H9 (cell line): ENCODE measurements around the gene SMAD6. TPM values are rescaled to one million over a fixed set of nuclear protein-coding genes. Genes with fewer than 3 reads are reported as not detected.

Experiments used
- DNase-seq: peaks from one replicate; pipeline ENCODE4 v3.0.0-alpha.2; 2017
- H2AFZ ChIP-seq: one replicate; pipeline ENCODE4 v1.6.1; 2013; ENCODE audit warnings: mild to moderate bottlenecking, low read length, control low read depth, moderate library complexity
- H2AK5ac ChIP-seq: 2 replicates; pipeline ENCODE4 v1.6.1; 2013; ENCODE audit warnings: low read length, control low read depth, mixed read lengths; ENCODE audit not compliant: insufficient read length
- H2BK120ac ChIP-seq: one replicate; pipeline ENCODE4 v1.6.1; 2013; ENCODE audit warnings: low read depth, mild to moderate bottlenecking, low read length, control low read depth, inconsistent platforms; ENCODE audit not compliant: poor library complexity, severe bottlenecking
- H2BK12ac ChIP-seq: 2 replicates; pipeline ENCODE4 v1.6.1; 2013; ENCODE audit warnings: low read length, control low read depth, mixed read lengths, low read depth; ENCODE audit not compliant: insufficient read length
- H2BK15ac ChIP-seq: 2 replicates; pipeline ENCODE4 v1.6.1; 2013; ENCODE audit warnings: low read depth, low read length, control low read depth
- H2BK20ac ChIP-seq: one replicate; pipeline ENCODE4 v1.6.1; 2013; ENCODE audit warnings: low read depth, mild to moderate bottlenecking, low read length, control low read depth, inconsistent platforms; ENCODE audit not compliant: poor library complexity, severe bottlenecking
- H2BK5ac ChIP-seq: 2 replicates; pipeline ENCODE4 v1.6.1; 2013; ENCODE audit warnings: low read length, control low read depth, mixed read lengths; ENCODE audit not compliant: insufficient read length
- H3K14ac ChIP-seq: 2 replicates; pipeline ENCODE4 v1.6.1; 2013; ENCODE audit warnings: low read length, control low read depth; ENCODE audit not compliant: insufficient read depth
- H3K18ac ChIP-seq: 2 replicates; pipeline ENCODE4 v1.6.1; 2013; ENCODE audit warnings: low read depth, mild to moderate bottlenecking, mixed read lengths, low read length, control low read depth; ENCODE audit not compliant: insufficient read length
- H3K23ac ChIP-seq: 2 replicates; pipeline ENCODE4 v1.6.1; 2013; ENCODE audit warnings: low read length, control low read depth, mixed read lengths, low read depth; ENCODE audit not compliant: insufficient read length
- H3K23me2 ChIP-seq: 2 replicates; pipeline ENCODE4 v1.6.1; 2013; ENCODE audit warnings: low read depth, mild to moderate bottlenecking, mixed read lengths, low read length, control low read depth; ENCODE audit not compliant: insufficient read length, poor library complexity, severe bottlenecking
- H3K27ac ChIP-seq: 2 replicates; pipeline ENCODE4 v1.5.1; 2013; ENCODE audit warnings: low read length, control low read depth, mixed read lengths, low read depth; ENCODE audit not compliant: insufficient read length
- H3K27me3 ChIP-seq: 2 replicates; pipeline ENCODE4 v1.6.1; 2013; ENCODE audit warnings: low read length, control low read depth, inconsistent platforms; ENCODE audit not compliant: insufficient read depth
- H3K4ac ChIP-seq: 2 replicates; pipeline ENCODE4 v1.6.1; 2013; ENCODE audit warnings: low read depth, mild to moderate bottlenecking, control low read depth, inconsistent platforms, low read length, moderate library complexity
- H3K4me1 ChIP-seq: 2 replicates; pipeline ENCODE4 v1.6.1; 2013; ENCODE audit warnings: low read length, control low read depth, inconsistent platforms; ENCODE audit not compliant: insufficient read depth
- H3K4me2 ChIP-seq: 2 replicates; pipeline ENCODE4 v1.6.1; 2013; ENCODE audit warnings: low read length, control low read depth, mixed read lengths; ENCODE audit not compliant: insufficient read length, insufficient read depth
- H3K56ac ChIP-seq: 2 replicates; pipeline ENCODE4 v1.6.1; 2013; ENCODE audit warnings: low read depth, mild to moderate bottlenecking, mixed read lengths, low read length, control low read depth; ENCODE audit not compliant: insufficient read length
- H3K79me1 ChIP-seq: 2 replicates; pipeline ENCODE4 v1.6.1; 2013; ENCODE audit warnings: low read depth, mild to moderate bottlenecking, moderate library complexity, low read length, control low read depth, inconsistent platforms; ENCODE audit not compliant: insufficient read depth, poor library complexity, severe bottlenecking
- H3K79me2 ChIP-seq: 2 replicates; pipeline ENCODE4 v1.6.1; 2013; ENCODE audit warnings: low read length, control low read depth, inconsistent platforms; ENCODE audit not compliant: insufficient read depth
- H3K9ac ChIP-seq: 2 replicates; pipeline ENCODE4 v1.6.1; 2013; ENCODE audit warnings: low read length, control low read depth, mixed read lengths; ENCODE audit not compliant: insufficient read length; ENCODE audit errors: extremely low read depth
- H3K9me3 ChIP-seq: one replicate; pipeline ENCODE4 v1.6.1; 2013; ENCODE audit warnings: low read depth, low read length, inconsistent platforms; ENCODE audit not compliant: control insufficient read depth
- H3T11ph ChIP-seq: one replicate; pipeline ENCODE4 v1.6.1; 2013; ENCODE audit warnings: mild to moderate bottlenecking, low read length, control low read depth, inconsistent platforms
- H4K20me1 ChIP-seq: one replicate; pipeline ENCODE4 v1.6.1; 2013; ENCODE audit not compliant: control insufficient read depth, insufficient read length, insufficient read depth
- H4K5ac ChIP-seq: 2 replicates; pipeline ENCODE4 v1.6.1; 2013; ENCODE audit warnings: low read depth, mild to moderate bottlenecking, mixed read lengths, low read length, control low read depth; ENCODE audit not compliant: insufficient read length
- H4K8ac ChIP-seq: replicated peaks from 2 replicates; pipeline ENCODE4 v1.6.1; 2013; ENCODE audit warnings: low read length, control low read depth, mixed read lengths, low read depth; ENCODE audit not compliant: insufficient read length
- H4K91ac ChIP-seq: 2 replicates; pipeline ENCODE4 v1.6.1; 2013; ENCODE audit warnings: low read depth, mild to moderate bottlenecking, moderate library complexity, mixed read lengths, low read length, control low read depth; ENCODE audit not compliant: insufficient read length
- H3K27ac Mint-ChIP-seq, 3 experiments: 2 replicates in 2 of 3; 3 replicates in 1 of 3; pipeline ENCODE4 v1.8.0; 2020 to 2021; ENCODE audit warnings: mixed read lengths in 3 of 3, mild to moderate bottlenecking in 1 of 3, moderate library complexity in 1 of 3
- H3K27me3 Mint-ChIP-seq: 2 replicates; pipeline ENCODE4 v1.8.0; 2021; ENCODE audit warnings: low read depth, mild to moderate bottlenecking, moderate library complexity, mixed read lengths
- H3K36me3 Mint-ChIP-seq, 3 experiments: 2 replicates in 2 of 3; 3 replicates in 1 of 3; pipeline ENCODE4 v1.8.0; 2020 to 2021; ENCODE audit warnings: low read depth in 3 of 3, mixed read lengths in 3 of 3; ENCODE audit not compliant: insufficient read depth in 1 of 3
- H3K4me1 Mint-ChIP-seq, 2 experiments: 2 replicates each; pipeline ENCODE4 v1.8.0; 2020; ENCODE audit warnings: mixed read lengths in 2 of 2
- H3K4me3 Mint-ChIP-seq, 2 experiments: 2 replicates in 1 of 2; 3 replicates in 1 of 2; pipeline ENCODE4 v1.8.0; 2020 to 2021; ENCODE audit warnings: mild to moderate bottlenecking in 2 of 2, mixed read lengths in 2 of 2, moderate library complexity in 1 of 2
- H3K9me3 Mint-ChIP-seq, 2 experiments: 2 replicates in 1 of 2; 3 replicates in 1 of 2; pipeline ENCODE4 v1.8.0; 2020; ENCODE audit warnings: mild to moderate bottlenecking in 2 of 2, mixed read lengths in 2 of 2, moderate library complexity in 1 of 2
- CTCF ChIP-seq: fragments of 200-600 bp; sonication (generic); conservative IDR thresholded peaks from 3 replicates; pipeline ENCODE4 v1.8.0; 2021; ENCODE audit warnings: antibody characterized with exemption, mild to moderate bottlenecking
- WGBS: extraction: QIAGEN DNeasy Blood & Tissue Kit; methylation state at CpG from one replicate; pipeline ENCODE4 v1.1.7; 2013; ENCODE audit warnings: missing lambda C conversion rate, low lambda C conversion rate, mixed read lengths; ENCODE audit not compliant: insufficient read length; ENCODE audit errors: extremely low coverage; 5-methylcytosine and 5-hydroxymethylcytosine counted together
- total RNA-seq: library from RNA; stranded (reverse); gene quantifications from 2 replicates; pipeline ENCODE4 v1.2.1, GENCODE V29; 2021

Gene SMAD6
- total RNA-seq, 1 experiment from 2014 or later = 6.0 TPM

- no peaks in the 10 kb centered on the region for H4K20me1 ChIP-seq
- no peak overlapping the region for H3T11ph ChIP-seq
- no peak overlapping the region for H3K4me3 Mint-ChIP-seq
- H3K9me3 ChIP-seq = no peaks in the 10 kb centered on the region
- no peak for DNase-seq
- no peaks in the 10 kb centered on the region for H3K9me3 Mint-ChIP-seq
- no peak overlapping the region for H2BK5ac ChIP-seq
- H3K27ac ChIP-seq = no peak overlapping the region
- H2BK15ac ChIP-seq = no peak overlapping the region
- H2BK120ac ChIP-seq = no peak overlapping the region
- H3K18ac ChIP-seq = no peak overlapping the region
- no peak overlapping the region for H3K4me2 ChIP-seq
- no peaks in the 10 kb centered on the region for H3K79me2 ChIP-seq
- no peak overlapping the region for H3K9ac ChIP-seq
- no peaks in the 10 kb centered on the region for H3K27me3 ChIP-seq
- H3K23me2 ChIP-seq = no peaks in the 10 kb centered on the region
- no peak overlapping the region for H4K8ac ChIP-seq
- no peaks in the 10 kb centered on the region; the same call in 1 of the 2 replicates for H3K4me1 ChIP-seq
- no peak for TF ChIP-seq CTCF
- H3K27ac Mint-ChIP-seq = no peak overlapping the region; a peak in 1 of 7 replicates
- H3K14ac ChIP-seq = no peak overlapping the region
- H3K79me1 ChIP-seq = no peaks in the 10 kb centered on the region
- WGBS = no CpG with 5 or more reads among the region's 5 CpGs
- H4K91ac ChIP-seq = no peak overlapping the region
- no peak overlapping the region for H3K23ac ChIP-seq
- no peak overlapping the region for H3K56ac ChIP-seq
- no peak overlapping the region for H3K4ac ChIP-seq
- H3K4me1 Mint-ChIP-seq = peaks cover 16% of the 10 kb centered on the region in 2 experiments
- H3K27me3 Mint-ChIP-seq = no peaks in the 10 kb centered on the region
- no peak overlapping the region for H2AFZ ChIP-seq
- no peak overlapping the region for H4K5ac ChIP-seq
- no peak overlapping the region for H2BK12ac ChIP-seq
- no peak overlapping the region for H2BK20ac ChIP-seq
- no peak overlapping the region for H2AK5ac ChIP-seq
- H3K36me3 Mint-ChIP-seq = no peaks in the 10 kb centered on the region; a peak in 1 of 7 replicates
These were observed 81.3 kb downstream of the SMAD6 start for GRCh38 chr15:66783314-66783713.
